Tibial nerve (tissue), 4 donors: ENCODE measurements around the gene MGLL. TPM values are rescaled to one million over a fixed set of nuclear protein-coding genes. Genes with fewer than 3 reads are reported as not detected.
"Not testable (repeated sequence)": the region's sequence is repeated elsewhere in the genome, so short reads cannot be mapped to it uniquely, and the experiment has no call there.

Source experiments
- DNase-seq, 2 donors: peaks; one replicate each; pipeline ENCODE4 v3.0.0-alpha.2; 2019; ENCODE audit warnings: low spot score in 2 of 2
- H3K27ac ChIP-seq, 4 donors: fragments of 200-600 bp; sonication (generic) in 3 of 4; one replicate each; pipeline ENCODE4 v1.5.1; 2017 to 2019; ENCODE audit warnings: mild to moderate bottlenecking in 1 of 4
- H3K27me3 ChIP-seq, 2 donors: fragments of 200-600 bp; sonication (generic) in 1 of 2; one replicate each; pipeline versions ENCODE4 v1.5.1 to v1.6.0; 2017 to 2019
- H3K36me3 ChIP-seq, 3 donors: fragments of 200-600 bp; sonication (generic); one replicate each; pipeline ENCODE4 v1.5.1; 2018 to 2019
- H3K4me1 ChIP-seq, 4 donors: fragments of 200-600 bp; sonication (generic) in 3 of 4; one replicate each; pipeline ENCODE4 v1.5.1; 2017 to 2019
- H3K4me3 ChIP-seq, 4 donors: fragments of 200-600 bp; sonication (generic) in 3 of 4; one replicate each; pipeline ENCODE4 v1.5.1; 2017 to 2019; ENCODE audit warnings: mild to moderate bottlenecking in 1 of 4, moderate library complexity in 1 of 4
- H3K9me3 ChIP-seq, 4 donors: fragments of 200-600 bp; sonication (generic) in 3 of 4; one replicate each; pipeline ENCODE4 v1.5.1; 2017 to 2019
- CTCF ChIP-seq, 5 experiments: fragments of 200-600 bp in 3 of 5; fragments of 450-650 bp in 2 of 5; sonication (generic) in 3 of 5; IDR thresholded peaks; one replicate each; pipeline ENCODE4 v1.5.1; 2016 to 2019; ENCODE audit warnings: antibody characterized with exemption in 5 of 5, mild to moderate bottlenecking in 3 of 5, moderate library complexity in 2 of 5
- EP300 ChIP-seq, 2 donors: sonication (generic); formaldehyde crosslinking; IDR thresholded peaks; one replicate each; pipeline ENCODE4 v1.6.1; 2017; ENCODE audit warnings: antibody characterized with exemption in 2 of 2, mild to moderate bottlenecking in 1 of 2
- POLR2A ChIP-seq, 2 donors: fragments of 450-650 bp; IDR thresholded peaks; one replicate each; pipeline ENCODE4 v1.6.1; 2017; ENCODE audit warnings: antibody characterized with exemption in 2 of 2, mild to moderate bottlenecking in 2 of 2, moderate library complexity in 2 of 2
- WGBS, 2 donors: methylation state at CpG; one replicate each; pipeline ENCODE4 v1.1.5; 2018; 5-methylcytosine and 5-hydroxymethylcytosine counted together
- total RNA-seq, 4 donors: library from RNA; depleted of rRNA; stranded (reverse); fragments of >200 nt; gene quantifications; one replicate each; pipeline ENCODE4 v1.1.0, GENCODE V29; 2016

The MGLL gene
- total RNA-seq, 4 donors from 2014 or later, result 67.5 to 96.6 (median 86.1) TPM

DNA sequence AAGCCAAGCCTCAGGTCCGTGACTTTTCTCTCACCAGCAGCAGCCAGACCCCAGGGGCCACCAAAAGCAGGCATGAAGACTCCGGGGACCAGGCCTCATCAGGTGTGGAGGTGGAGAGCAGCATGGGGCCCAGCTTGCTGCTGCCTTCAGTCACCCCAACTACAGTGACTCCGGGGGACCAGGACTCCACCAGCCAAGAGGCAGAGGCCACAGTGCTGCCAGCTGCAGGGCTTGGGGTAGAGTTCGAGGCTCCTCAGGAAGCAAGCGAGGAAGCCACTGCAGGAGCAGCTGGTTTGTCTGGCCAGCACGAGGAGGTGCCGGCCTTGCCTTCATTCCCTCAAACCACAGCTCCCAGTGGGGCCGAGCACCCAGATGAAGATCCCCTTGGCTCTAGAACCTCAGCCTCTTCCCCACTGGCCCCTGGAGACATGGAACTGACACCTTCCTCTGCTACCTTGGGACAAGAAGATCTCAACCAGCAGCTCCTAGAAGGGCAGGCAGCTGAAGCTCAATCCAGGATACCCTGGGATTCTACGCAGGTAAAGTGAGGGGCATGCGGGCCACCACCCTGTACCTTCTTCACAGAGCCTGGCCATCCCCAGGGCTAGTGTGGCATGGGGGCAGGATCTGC is 161.6 kb downstream of the MGLL start:
- TF ChIP-seq POLR2A (IDR thresholded peaks at IDR 0.05) (no peak), CTCF (IDR thresholded peaks at IDR 0.05) (no peak), EP300 (IDR thresholded peaks at IDR 0.05) (no peak)
- Histone ChIP-seq H3K36me3 (no peaks in the 10 kb centered on the region), H3K4me3 (no peak overlapping the region), H3K27me3 (no peaks in the 10 kb centered on the region), H3K4me1 (peaks cover 0 to 10% (median 1%) of the 10 kb centered on the region in 4 donors), H3K27ac (no peak overlapping the region), H3K9me3 (no peaks in the 10 kb centered on the region)
- 92 to 94% methylated on average over 10 of the region's 10 CpGs for WGBS, 2 donors
- DNase-seq, result no peak

DNA sequence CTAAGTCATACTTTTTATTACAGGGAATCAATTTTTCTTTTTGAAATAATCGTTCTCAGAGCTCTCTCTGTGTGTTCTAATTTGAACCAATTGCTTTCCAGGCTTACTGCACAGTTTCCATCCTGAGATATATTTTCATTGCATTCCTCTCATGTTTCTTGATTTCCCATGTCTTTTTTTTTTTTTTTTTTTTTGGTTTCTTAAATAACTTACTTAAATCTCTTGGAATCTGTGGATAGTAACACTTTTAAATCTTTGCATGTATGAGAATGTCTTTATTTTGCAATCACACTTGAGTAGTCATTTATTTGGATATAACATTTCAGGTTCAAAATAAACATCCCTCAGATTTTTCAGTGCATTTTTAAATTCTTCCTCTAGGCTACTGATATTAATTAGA is 164.1 kb downstream of the MGLL start:
- Histone ChIP-seq H3K27ac (no peak overlapping the region), H3K27me3 (no peaks in the 10 kb centered on the region), H3K36me3 (no peaks in the 10 kb centered on the region), H3K4me3 (no peak overlapping the region), H3K4me1 (peaks cover 0 to 15% (median 1%) of the 10 kb centered on the region in 4 donors), H3K9me3 (no peaks in the 10 kb centered on the region)
- DNase-seq, result no peak
- TF ChIP-seq CTCF (IDR thresholded peaks at IDR 0.05) (no peak), EP300 (IDR thresholded peaks at IDR 0.05) (no peak), POLR2A (IDR thresholded peaks at IDR 0.05) (no peak)
- 32 to 35% methylated on average over 1 of the region's 1 CpG for WGBS, 2 donors

- DNase-seq, result no peak
- 89 to 92% methylated on average over 8 of the region's 8 CpGs for WGBS, 2 donors
- no peak for TF ChIP-seq EP300 (IDR thresholded peaks at IDR 0.05)
- TF ChIP-seq POLR2A (IDR thresholded peaks at IDR 0.05), result no peak
- TF ChIP-seq CTCF (IDR thresholded peaks at IDR 0.05), result no peak
These were observed 165.4 kb downstream of the MGLL start for GRCh38 chr3:127656906-127657305.

GRCh38 chr3:127655641-127656040 is 166.7 kb downstream of the MGLL start:
- Histone ChIP-seq H3K36me3 (no peaks in the 10 kb centered on the region), H3K9me3 (no peaks in the 10 kb centered on the region), H3K27ac (peak overlapping the region in 1 of 4 donors; percentile 23), H3K4me1 (peaks cover 0 to 17% (median 1%) of the 10 kb centered on the region in 4 donors), H3K27me3 (no peaks in the 10 kb centered on the region), H3K4me3 (no peak overlapping the region)
- 58 to 62% methylated on average over 3 of the region's 3 CpGs for whole genome bisulfite sequencing, 2 donors
- TF ChIP-seq CTCF (IDR thresholded peaks at IDR 0.05) (no peak), EP300 (IDR thresholded peaks at IDR 0.05) (no peak), POLR2A (IDR thresholded peaks at IDR 0.05) (no peak)
- no peak for DNase-seq

More at GRCh38 chr3:127656906-127657305, 165.4 kb downstream of the MGLL start:
- H3K27ac ChIP-seq, result no peak overlapping the region
- no peak overlapping the region for H3K4me3 ChIP-seq
- H3K9me3 ChIP-seq, result no peaks in the 10 kb centered on the region
- H3K27me3 ChIP-seq, result no peaks in the 10 kb centered on the region
- H3K4me1 ChIP-seq, result peaks cover 0 to 21% (median 1%) of the 10 kb centered on the region in 4 donors
- H3K36me3 ChIP-seq, result no peaks in the 10 kb centered on the region

DNA sequence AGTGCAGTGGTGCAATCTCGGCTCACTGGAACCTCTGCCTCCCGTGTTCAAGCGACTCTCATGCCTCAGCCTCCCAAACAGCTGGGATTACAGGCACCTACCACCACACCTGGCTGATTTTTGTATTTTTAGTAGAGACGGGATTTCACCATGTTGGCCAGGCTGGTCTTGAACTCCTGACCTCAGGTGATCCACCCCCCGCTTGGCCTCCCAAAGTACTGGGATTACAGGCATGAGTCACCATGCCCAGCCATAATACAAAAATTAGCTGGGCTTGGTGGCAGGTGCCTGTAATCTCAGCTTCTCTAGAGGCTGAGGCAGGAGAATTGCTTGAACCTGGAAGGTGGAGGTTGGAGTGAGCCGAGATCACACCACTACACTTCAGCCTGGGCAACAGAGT is 167.3 kb downstream of the MGLL start:
- peaks cover 0 to 17% (median 1%) of the 10 kb centered on the region in 4 donors for H3K4me1 ChIP-seq
- H3K9me3 ChIP-seq, DNase-seq, H3K27me3 ChIP-seq, H3K4me3 ChIP-seq, H3K36me3 ChIP-seq: not testable (repeated sequence)
- WGBS, 2 donors, result 91 to 95% methylated on average over 6 of the region's 6 CpGs
- peak overlapping the region in 1 of 4 donors; percentile 39 for H3K27ac ChIP-seq
